ENCODE data around the gene MRGPRD.

MRGPRD gene

DNA sequence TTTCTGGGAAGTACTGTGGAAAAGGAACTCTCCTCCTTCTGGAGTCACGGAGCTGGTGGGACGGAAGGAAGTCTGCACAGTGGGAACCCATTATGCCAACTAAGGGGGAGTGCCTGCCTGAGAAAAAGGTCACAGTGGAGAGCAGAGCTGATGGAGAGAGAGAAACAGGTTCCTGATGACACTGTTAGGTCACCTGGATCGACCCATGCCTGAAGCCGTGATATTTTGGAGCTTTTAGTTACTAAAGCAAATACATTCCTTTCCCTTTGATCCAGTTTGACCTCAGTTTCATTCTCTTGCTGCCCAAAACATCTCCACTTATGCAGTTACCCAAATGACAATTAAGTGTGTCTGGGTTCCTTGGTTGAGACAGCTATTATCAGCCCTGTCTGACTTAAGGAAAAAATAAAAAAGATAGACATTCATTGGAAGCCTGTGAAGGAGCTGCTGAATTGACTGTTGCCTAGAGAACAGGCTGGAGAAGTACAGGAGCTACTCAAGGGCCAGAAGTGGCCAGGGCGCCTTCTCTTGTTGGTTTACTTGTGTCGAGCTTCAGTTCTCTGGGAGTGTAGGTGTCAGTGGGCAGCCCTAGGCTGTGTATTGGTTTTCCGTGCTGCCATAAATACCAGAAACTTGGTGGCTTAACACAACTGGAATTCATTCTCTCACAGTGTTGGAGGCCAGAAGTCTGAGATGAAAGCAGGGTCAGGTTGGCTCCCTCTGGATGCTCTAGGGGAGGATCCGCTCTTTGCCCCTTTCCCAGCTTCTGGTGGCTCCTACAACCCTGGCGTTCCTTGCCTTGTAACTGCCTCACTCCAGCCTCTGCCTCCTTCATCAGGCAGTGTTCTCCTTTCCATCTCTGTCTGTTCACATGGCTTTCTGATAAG lies 13.6 kb downstream of the MRGPRD start:
- no peak for DNase-seq

DNA sequence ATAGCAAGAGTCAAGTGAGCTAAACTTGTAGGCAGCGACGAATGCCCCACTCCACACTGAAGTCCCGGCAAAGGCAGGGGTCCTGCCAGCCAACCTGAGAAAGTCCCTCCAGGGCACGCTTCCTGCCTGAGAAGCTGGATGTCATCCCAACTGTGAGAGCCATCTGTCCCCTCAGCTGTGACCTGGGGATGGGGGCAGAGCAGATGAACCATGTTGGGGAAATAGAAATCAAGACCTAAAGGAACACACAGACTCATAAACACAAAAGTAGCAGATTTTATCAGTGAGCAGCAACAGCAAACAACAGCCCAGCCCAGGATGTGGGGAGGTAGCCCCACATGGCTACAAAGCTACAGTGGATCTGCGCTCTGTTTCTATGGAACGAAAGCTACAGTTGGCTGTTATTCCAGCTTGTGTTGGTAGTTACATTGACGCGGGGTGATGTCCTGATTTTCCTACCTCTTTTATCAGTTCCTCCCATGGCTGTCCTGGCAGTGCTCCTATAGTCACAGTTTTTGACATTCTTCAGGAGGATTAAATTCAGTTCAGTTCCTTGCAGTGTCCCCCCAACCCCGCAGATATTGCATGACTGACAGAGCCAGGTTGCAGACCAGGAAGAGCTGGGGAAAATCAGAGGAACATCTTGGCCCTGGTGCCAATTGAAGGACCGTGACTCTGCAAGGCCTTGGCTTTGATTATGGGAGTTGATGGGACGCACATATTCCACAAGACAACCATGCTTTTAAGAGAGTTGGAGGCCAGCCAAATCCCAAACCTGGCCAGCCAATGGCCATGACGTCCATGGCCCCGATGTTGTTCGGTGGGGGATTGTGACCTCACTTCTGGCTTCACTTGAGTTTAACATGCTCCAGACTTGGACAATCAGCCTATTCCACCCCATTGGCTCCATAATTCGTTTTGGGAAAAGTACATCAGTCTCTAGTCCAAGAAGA lies 14.6 kb downstream of the MRGPRD start:
- DNase-seq = no peak

DNA sequence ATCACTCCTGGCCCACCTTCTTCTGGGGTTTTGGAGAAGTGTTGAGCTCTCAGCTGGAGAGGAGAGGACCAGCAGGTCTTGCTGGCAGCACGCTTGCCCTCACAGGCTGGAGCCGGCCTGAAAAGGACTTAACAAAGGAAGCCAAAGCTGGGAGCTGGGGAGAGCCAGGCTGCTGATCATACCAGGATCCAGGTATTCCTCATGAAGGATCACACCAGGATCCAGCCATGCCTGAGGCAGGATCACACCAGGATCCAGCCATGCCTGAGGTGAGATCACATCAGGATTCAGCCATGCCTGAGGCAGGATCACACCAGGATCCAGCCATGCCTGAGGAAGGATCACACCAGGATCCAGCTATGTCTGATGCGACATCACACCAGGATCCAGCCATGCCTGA lies 17.0 kb downstream of the MRGPRD start:
- no peak for DNase-seq

DNA sequence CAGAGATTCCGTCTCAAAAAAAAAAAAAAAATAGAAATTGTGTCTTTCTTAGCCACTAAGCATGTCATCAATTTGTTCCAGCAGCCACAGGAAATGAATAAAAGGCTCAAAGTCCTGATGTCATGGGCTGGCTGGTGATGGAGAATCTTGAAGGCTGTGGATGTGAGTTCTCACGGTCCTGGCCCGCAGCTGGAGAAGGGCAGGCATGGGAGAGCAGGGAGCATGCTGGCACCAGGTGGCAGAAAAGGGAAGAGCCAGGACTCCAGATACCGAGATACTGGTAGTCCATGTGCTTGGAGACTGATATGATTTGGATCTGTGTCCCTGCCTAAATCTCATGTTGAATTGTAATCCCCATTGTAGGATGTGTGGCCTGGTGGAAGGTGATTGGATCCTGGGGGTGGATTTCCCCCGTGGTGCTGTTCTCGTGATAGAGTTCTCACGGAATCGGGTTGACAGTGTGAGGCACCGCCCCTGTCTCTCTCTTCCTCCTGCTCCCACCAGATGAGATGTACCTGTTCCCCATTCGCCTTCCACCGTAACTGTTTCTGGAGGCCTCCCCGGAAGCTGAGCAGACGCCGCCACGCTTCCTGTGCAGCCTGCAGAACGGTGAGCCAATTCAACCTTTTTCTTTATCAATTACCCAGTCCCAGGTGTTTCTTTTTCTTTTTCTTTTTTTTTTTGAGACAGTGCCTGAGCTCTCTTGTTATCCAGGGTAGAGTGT lies 18.1 kb downstream of the MRGPRD start:
- DNase-seq = no peak

GRCh38 chr11:68961245-68961644 lies 19.5 kb downstream of the MRGPRD start:
- DNase-seq = no peak

- no peak for DNase-seq
Measured at GRCh38 chr11:68960294-68961071, 20.3 kb downstream of the MRGPRD start.

DNA sequence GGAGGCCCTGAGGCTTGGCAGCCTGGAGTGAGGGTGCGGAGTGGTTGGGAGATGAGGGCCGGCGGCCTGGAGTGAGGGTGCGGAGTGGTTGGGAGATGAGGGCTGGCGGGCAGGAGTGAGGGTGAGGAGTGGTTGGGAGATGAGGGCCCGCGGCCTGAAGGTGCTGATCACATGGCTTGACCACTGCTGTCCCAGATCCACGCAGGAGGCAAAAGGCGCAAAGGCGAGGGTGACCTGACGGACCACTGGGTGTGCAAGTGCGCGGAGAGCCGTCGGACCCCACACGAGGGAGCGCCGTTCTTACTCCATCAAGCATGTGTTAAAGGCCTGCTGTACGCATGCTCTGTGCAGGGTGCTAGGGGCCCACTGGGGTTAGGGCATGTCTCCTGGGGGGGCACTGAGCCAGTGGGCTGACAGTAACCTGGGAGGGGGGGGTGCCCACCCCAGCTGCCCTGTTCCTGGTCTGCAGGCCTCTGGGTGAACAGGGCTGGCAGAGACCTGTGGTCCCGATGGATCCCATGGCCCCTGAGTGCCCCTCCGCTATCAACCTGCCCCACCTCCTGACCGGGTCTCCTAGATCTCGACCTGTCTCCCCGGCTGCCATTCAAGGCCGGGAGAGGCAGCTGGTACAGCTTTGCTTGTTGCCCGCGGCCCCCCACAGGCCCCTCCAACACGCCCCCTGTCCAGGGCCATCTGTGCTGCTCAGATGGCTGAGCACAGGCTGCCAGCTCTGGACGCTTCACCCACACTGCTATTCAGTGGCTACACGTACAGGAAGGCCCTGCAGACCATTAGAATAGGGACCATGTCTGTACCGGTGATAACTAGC lies 21.1 kb downstream of the MRGPRD start:
- no peak for DNase-seq

DNA sequence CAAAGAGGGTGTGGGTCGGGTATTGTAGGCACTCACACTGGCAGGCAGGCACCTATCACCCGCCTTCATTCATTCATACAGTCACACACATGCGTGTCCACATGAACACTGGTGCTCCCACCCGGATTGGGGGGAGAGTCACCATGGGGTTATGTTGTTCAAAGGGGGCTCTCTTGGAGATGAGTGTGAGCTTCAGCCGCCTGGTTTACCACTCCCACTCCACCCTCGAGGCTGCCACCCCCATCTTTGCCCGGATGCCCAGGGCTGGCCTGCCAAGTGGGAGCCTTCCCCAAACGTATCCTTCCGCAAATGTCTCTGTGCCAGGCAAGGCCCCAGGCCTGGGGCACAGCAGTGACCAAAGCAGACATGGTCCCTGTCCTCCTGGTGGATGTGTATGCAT lies 22.6 kb downstream of the MRGPRD start:
- no peak for DNase-seq

GRCh38 chr11:68956547-68957254 lies 24.1 kb downstream of the MRGPRD start:
- no peak for DNase-seq

GRCh38 chr11:68956142-68956541 lies 24.6 kb downstream of the MRGPRD start:
- DNase-seq = no peak

DNA sequence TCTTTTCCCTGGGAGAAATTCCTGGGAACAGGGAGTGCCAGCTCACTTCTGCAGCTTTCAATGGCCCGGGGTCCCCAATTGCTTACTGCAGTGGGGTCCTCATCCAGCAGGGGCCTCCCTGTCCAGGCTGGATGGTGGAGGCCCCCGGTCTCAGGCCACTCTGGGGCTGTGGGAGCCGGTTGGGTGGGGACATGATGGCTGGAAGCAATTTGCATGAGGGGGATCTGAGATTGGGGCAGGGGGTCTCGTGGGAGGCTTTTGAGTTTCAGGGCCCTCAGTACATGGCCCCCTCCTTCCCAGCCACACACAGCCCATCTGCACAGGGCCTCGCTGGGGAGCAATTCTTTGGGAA lies 25.2 kb downstream of the MRGPRD start:
- no peak for DNase-seq

DNA sequence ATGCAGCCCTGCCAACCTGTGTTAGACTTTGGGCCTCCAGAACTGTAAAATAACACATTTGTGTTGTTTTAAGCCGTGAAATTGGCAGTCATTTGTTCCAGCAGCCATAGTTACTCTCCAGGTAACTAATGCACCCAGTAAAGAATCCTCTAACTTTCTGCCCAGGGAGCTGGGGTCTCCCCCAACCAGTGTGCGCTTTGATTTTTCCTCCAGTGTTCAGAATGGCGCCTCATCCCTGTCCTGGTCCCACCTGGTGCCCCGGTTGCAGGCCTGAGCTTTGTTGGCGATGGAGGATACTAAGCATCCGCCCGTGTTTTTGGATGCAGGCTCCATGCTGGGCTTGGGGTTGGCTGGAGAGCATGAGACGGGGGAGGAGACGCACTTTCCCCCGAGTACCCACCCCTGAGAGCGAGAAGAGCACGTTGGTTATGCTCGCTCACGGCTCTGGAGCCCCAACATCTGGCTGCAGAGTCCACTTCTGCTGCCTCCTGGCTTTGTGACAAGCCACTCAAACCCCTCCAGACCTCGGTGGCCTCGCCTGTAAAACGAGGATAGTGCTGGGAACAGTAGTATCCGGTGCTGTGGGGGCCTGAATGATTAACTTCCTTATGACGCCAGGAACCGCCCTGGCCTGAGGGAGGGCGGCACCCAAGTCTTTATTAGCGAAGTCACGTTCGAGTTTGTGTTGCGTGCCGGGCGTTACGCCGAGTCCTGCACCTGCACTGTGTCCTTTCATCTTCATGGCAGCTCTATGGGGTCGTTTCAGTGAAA lies 25.8 kb downstream of the MRGPRD start:
- DNase-seq = no peak

DNA sequence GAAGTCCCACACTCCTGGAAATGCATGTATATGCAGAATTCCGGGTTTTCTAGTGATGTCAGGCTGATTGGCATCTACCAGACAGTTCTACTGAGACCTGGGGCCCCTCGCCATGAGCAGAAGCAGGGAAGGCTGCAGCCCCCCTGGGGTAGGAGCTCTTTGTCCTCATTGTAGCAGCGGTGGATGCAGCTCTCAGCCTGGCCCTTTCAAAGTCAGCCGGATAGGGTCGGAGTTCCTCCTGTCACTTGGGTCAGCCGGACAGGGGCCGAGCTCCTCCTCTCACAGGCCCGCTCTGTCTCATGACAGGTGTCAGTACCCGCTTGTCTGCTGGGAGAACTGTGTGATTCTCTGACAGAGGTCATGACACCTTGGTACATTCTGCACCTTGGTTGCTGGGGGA lies 30.0 kb downstream of the MRGPRD start:
- no peak for DNase-seq

GRCh38 chr11:68950270-68950669 lies 30.5 kb downstream of the MRGPRD start:
- no peak for DNase-seq

GRCh38 chr11:68948935-68949334 lies 31.9 kb downstream of the MRGPRD start:
- DNase-seq = no peak

- no peak for DNase-seq
Measured at GRCh38 chr11:68948496-68948895, 32.3 kb downstream of the MRGPRD start.

GRCh38 chr11:68947151-68947550 lies 33.6 kb downstream of the MRGPRD start:
- no peak for DNase-seq

DNA sequence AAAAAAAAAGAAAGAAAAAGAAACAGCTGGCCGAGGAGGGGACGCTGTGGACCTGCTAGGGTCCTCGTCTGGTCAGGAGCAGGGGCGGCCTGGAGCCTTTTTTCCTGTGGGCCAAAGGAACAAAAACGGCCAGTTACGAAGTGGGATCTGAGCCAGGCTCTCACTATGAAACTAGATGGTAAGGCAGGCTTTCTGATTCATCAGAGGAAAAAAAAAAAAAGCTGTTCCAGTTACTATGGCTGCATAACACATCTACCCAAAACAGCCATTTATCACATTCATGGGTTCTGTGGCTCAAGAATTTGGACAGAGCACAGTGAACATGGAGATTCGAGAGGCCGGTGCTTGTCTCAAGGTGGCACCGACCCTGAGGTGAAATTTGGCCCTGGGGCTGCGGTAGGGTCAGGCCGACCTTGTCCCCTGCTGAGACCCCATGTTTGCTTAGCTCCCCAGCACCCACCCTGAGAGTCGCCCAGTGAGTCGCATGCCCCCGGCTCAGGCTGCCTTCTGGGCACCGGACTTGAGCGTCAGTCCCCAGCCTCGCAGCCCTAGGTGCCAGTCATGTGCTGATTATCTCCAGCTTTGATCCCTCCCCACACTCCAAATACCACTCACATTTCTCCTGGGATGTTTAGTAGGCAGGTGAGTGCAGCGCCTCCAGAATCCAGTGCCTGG lies 34.2 kb downstream of the MRGPRD start:
- no peak for DNase-seq

GRCh38 chr11:68942751-68943271 lies 38.0 kb downstream of the MRGPRD start:
- no peak for DNase-seq

Data from midbrain (tissue), 1 donor.